Measurements from ENCODE around the gene SMIM44.
"Not testable (repeated sequence)": the region's sequence is repeated elsewhere in the genome, so short reads cannot be mapped to it uniquely, and the experiment has no call there.

SMIM44 gene

DNA sequence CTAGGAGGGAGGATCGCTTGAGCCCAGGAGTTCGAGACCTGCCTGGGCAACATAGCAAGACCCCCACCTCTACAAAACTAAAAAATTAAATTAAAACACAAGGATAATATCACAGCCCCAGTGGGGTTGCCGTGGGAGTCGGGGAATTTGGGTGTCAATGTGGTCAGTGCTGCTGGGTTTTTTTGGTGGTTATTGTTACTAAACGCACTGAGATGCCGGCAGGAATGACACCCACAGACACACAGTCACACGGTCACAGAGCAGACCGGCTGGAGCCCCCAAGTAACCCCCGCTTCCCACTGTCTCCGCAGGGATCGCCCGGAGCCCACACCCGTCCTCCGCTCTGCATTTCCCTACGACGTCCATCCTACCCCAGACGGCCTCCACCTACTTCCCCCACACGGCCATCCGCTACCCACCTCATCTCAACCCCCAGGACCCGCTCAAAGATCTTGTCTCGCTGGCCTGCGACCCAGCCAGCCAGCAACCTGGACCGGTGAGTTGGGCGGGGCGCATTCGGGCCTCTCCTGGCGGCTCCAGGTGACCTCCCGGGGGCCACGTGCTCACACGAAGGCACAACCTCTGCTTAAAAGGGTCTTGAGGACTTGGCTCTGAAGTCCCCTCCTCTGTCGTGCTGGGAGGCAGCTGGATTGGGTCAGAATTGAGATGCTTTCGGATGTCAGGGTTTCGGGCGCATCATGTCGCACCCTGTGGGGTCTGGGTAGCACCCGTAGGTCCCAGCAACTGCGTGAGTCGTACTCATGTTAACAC, 30.9 kb downstream of the SMIM44 start:
- ChIA-PET POLR2A (interaction anchor here (0.6 kb wide), 1 partner anchor 134 kb away, joined by 5 read pairs; no protein-coding TSS in a partner anchor), CTCF (no interaction called here)
- DNase-seq (ENCODE audit: extremely low spot score), result no peak
- TF ChIP-seq, protein P1, sequence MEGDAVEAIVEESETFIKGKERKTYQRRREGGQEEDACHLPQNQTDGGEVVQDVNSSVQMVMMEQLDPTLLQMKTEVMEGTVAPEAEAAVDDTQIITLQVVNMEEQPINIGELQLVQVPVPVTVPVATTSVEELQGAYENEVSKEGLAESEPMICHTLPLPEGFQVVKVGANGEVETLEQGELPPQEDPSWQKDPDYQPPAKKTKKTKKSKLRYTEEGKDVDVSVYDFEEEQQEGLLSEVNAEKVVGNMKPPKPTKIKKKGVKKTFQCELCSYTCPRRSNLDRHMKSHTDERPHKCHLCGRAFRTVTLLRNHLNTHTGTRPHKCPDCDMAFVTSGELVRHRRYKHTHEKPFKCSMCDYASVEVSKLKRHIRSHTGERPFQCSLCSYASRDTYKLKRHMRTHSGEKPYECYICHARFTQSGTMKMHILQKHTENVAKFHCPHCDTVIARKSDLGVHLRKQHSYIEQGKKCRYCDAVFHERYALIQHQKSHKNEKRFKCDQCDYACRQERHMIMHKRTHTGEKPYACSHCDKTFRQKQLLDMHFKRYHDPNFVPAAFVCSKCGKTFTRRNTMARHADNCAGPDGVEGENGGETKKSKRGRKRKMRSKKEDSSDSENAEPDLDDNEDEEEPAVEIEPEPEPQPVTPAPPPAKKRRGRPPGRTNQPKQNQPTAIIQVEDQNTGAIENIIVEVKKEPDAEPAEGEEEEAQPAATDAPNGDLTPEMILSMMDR (IDR thresholded peaks at IDR 0.05; ENCODE audit: control extremely low read depth, extremely low read depth, low read depth, missing control alignments), result no peak

- POLR2A ChIA-PET, result no interaction called here
- DNase-seq (ENCODE audit: extremely low spot score), result no peak
- TF ChIP-seq, protein P1 (IDR thresholded peaks at IDR 0.05; ENCODE audit: control extremely low read depth, extremely low read depth, low read depth, missing control alignments), result no peak
- CTCF ChIA-PET, result no interaction called here
Measured at GRCh38 chr19:3451451-3451866, 31.8 kb downstream of the SMIM44 start.

DNA sequence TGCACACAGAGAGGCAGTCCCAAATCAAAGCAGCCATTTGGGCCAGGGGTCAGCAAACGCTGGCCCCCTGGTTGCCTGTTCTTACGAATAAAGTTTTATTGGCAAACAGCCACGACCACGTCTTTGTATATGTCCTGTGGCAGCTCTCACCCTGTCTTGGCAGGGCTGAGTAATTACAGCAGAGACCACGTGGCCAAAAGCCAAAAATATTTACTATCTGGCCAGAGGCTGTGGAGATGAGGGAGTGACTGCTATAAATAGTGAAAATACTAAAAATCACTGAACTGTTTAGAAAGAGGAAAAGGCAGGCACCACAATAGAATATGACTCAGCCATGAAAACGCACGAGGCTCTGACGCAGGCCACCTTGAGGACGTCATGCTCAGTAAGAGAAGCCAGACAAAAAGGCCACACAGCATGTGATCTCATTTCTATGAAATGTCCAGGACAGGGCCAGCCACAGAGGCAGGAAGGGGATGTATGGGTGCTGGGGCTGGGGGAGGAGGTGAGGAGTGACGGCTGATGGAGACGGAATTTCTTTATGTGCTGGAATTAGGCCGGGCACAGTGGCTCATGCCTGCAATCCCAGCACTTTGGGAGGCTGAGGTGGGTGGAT, 32.3 kb downstream of the SMIM44 start:
- no peak for DNase-seq (ENCODE audit: extremely low spot score)
- TF ChIP-seq, protein P1 (IDR thresholded peaks at IDR 0.05; ENCODE audit: control extremely low read depth, extremely low read depth, low read depth, missing control alignments), result no peak
- CTCF ChIA-PET, result no interaction called here
- POLR2A ChIA-PET, result no interaction called here

DNA sequence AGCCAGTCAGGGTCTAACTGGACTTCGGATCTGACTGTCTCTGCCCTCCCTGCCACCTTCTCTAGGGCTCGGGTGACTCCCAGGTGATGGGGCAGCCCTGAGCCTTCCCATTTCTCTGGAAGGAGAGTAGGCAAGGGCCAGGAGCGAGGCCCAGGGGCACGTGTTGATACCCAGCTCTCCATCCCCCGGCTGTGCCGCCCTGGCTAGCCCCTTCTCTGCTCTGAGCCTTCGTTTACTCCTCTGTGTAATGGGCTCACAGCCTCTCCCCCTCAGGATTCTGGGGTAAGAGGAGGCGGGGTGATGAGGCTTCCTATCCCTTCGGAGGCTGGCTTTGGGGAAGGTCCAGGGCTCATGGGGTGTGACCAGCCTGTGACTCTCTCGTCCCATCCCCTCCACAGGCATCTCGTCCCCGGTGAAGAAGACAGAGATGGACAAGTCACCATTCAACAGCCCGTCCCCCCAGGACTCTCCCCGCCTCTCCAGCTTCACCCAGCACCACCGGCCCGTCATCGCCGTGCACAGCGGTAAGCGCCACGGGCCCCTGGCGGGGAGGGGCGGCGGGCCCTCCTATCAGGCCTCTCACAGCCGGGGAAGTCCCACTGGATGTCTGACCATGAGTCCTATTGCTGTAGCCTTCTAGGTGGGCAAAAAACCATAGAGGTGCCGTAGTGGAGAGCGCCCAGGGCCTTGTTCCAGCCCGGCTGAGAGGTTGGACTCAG, 34.5 kb downstream of the SMIM44 start:
- ChIA-PET POLR2A (interaction anchor here (0.6 to 0.7 kb wide), 2 partner anchors 18 to 45 kb away, joined by 5 to 6 read pairs; no protein-coding TSS in a partner anchor), CTCF (interaction anchor here (1.6 to 1.8 kb wide), 2 partner anchors 19 to 24 kb away, joined by 4 read pairs; no protein-coding TSS in a partner anchor)
- TF ChIP-seq, protein P1 (IDR thresholded peaks at IDR 0.05; ENCODE audit: control extremely low read depth, extremely low read depth, low read depth, missing control alignments), result no peak
- DNase-seq (ENCODE audit: extremely low spot score), result no peak

GRCh38 chr19:3446657-3447056, 36.6 kb downstream of the SMIM44 start:
- ChIA-PET POLR2A (interaction anchor here (0.6 kb wide), 1 partner anchor 9 kb away, joined by 3 read pairs; no protein-coding TSS in a partner anchor), CTCF (interaction anchor here (1.2 to 2.6 kb wide), 2 partner anchors 18 to 54 kb away, joined by 3 to 11 read pairs; partner anchors contain the start of gene DOHH)
- not testable (repeated sequence) for DNase-seq (ENCODE audit: extremely low spot score)

DNA sequence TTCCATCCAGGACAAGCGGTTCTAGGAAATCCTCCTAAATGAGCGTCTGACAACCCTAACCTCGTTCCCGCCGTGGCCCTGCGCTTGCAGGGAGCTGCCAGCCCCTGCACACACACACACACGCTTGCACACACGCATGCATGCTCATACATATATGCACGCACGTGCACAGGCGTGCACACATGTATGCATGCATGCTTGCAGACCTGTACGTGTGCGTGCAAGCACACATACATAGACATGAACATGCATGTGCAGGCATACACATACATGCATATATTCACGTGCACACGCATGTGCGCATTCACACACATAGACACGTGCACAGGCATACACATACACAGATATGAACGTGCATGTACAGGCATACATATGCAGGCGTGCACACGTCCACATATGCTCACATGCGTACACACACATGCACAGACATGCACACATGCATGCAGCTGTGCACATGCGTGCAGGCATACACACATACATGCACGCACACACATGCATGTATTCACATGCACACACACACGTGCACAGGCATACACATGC, 38.5 kb downstream of the SMIM44 start:
- TF ChIP-seq, protein P1 (IDR thresholded peaks at IDR 0.05; ENCODE audit: control extremely low read depth, extremely low read depth, low read depth, missing control alignments), result no peak
- no peak for DNase-seq (ENCODE audit: extremely low spot score)
- CTCF ChIA-PET, result interaction anchor here (2.6 kb wide), 1 partner anchor 16 kb away, joined by 11 read pairs; no protein-coding TSS in a partner anchor
- POLR2A ChIA-PET, result no interaction called here

All from GM10248 (cell line).